Nucleus accumbens (tissue), 56 donors: Measurements from ENCODE around the gene SPINK2.

ENCODE experiments used
- DNase-seq, 56 donors: peaks; one replicate each; lab custom pipeline; 2025; lab: John Stamatoyannopoulos, UW

Gene SPINK2

GRCh38 chr4:56803471-56803870 is 18.0 kb downstream of the SPINK2 start:
- DNase-seq = peak in 2 of 56 donors; percentile 0

GRCh38 chr4:56799824-56800756 is 21.4 kb downstream of the SPINK2 start:
- peak in 55 of 56 donors; percentile 15 to 90 (median 66) for DNase-seq

- DNase-seq = peak in 8 of 56 donors; percentile 0 to 26 (median 4)
These were observed 22.2 kb downstream of the SPINK2 start for GRCh38 chr4:56799161-56799759.

DNA sequence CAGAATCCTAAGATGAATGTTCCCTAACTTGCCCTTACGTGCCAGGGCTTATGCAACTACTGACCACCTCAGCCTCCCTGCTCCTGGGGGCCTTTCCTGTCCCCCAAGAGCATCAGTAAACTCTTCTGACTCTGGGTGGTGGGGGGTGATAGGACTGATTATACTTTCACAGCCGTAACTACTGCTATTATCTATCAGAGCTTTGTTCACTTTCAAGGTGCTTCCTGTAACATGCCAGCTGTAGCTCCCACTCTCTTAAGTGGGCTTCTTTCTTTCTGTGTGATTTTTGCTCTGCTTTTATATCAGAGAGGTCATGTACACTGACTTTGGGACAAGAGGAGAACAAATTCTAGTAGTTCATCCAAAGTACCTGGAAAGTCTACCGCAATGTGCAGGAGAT is 25.3 kb downstream of the SPINK2 start:
- DNase-seq = no peak

DNA sequence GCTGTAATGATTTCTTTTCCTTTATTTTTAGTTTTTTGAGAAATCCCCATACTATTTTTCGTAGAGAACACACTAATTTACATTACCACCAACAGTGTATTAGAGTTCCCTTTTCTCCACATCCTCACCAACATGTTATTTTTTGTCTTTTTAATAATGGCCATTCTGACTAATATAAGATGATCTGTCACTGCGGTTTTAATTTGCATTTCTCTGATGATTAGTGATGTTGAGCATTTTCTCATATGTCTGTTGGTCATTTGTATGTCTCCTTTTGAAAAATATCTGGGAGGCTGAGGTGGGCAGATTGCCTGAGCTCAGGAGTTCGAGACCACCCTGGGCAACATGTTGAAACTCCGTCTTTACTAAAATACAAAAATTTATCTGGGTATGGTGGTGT is 30.2 kb downstream of the SPINK2 start:
- DNase-seq = no peak

DNA sequence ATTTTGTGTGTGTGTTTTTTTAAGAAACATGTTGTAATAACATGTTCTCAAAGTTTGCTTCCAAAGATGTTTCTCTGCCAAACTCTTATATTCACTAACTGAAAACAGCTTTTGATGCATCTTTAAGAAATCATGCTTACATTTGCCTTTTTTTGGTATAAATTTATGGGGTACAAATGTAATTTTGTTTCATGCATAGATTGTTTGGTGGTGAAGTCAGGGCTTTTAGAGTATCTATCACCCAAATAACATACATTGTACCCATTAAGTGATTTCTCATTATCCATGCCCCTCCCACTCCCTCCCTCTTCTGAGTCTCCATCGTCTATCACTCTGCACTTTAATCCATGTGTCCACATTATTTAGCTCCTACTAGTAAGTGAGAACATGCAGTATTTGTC is 30.8 kb downstream of the SPINK2 start:
- no peak for DNase-seq

GRCh38 chr4:56788081-56788480 is 33.4 kb downstream of the SPINK2 start:
- DNase-seq = no peak

DNA sequence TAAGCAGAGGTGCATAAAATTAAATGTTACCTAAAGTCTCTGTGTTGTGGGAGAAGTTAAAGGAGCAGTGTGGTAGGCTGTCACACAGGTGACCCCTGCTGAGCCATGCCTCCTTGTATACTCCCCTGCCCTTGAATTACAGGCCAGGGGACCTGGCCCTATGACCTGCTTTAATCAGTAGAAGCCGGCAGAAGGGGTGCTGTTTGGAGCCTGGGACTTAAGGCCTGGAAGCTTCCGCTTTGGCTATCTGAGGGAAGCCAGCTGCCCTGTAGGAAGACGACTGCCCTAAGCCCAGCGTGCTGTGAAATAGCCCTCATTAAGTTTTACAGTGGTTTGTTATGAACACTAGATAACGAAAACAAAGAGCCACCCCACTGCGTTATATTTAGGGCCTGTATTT is 34.1 kb downstream of the SPINK2 start:
- DNase-seq = no peak

- no peak for DNase-seq
These were observed 34.5 kb downstream of the SPINK2 start for GRCh38 chr4:56786955-56787354.

- DNase-seq = no peak
These were observed 37.5 kb downstream of the SPINK2 start for GRCh38 chr4:56783986-56784385.

GRCh38 chr4:56782019-56782418 is 39.5 kb downstream of the SPINK2 start:
- no peak for DNase-seq

GRCh38 chr4:56773346-56773745 is 48.2 kb downstream of the SPINK2 start:
- no peak for DNase-seq

GRCh38 chr4:56772134-56772533 is 49.4 kb downstream of the SPINK2 start:
- no peak for DNase-seq

- DNase-seq = no peak
These were observed 52.7 kb downstream of the SPINK2 start for GRCh38 chr4:56768763-56769162.

GRCh38 chr4:56768316-56768715 is 53.2 kb downstream of the SPINK2 start:
- DNase-seq = no peak

- no peak for DNase-seq
These were observed 53.9 kb downstream of the SPINK2 start for GRCh38 chr4:56767567-56767966.

- no peak for DNase-seq
These were observed 56.7 kb downstream of the SPINK2 start for GRCh38 chr4:56764775-56765174.

GRCh38 chr4:56764223-56764622 is 57.3 kb downstream of the SPINK2 start:
- no peak for DNase-seq

GRCh38 chr4:56762484-56763250 is 58.8 kb downstream of the SPINK2 start:
- no peak for DNase-seq

GRCh38 chr4:56760183-56760582 is 61.3 kb downstream of the SPINK2 start:
- DNase-seq = no peak
